Neuronal stem cell (in vitro differentiated cells): ENCODE results near the gene ECEL1.

ENCODE experiments used
- DNase-seq: peaks from one replicate; pipeline ENCODE4 v3.0.0-alpha.2; 2013; ENCODE audit warnings: low spot score
- H2AFZ ChIP-seq: one replicate; pipeline ENCODE4 v1.6.1; 2013; ENCODE audit warnings: mild to moderate bottlenecking, low read length, inconsistent platforms
- H2AK5ac ChIP-seq: 2 replicates; pipeline ENCODE4 v1.6.1; 2013; ENCODE audit warnings: low read depth, mild to moderate bottlenecking, inconsistent platforms, low read length, moderate library complexity, mixed read lengths
- H2BK120ac ChIP-seq: 2 replicates; pipeline ENCODE4 v1.6.1; 2013; ENCODE audit warnings: low read depth, mild to moderate bottlenecking, inconsistent platforms, low read length, moderate library complexity, mixed read lengths
- H2BK12ac ChIP-seq: one replicate; pipeline ENCODE4 v1.6.1; 2013; ENCODE audit warnings: low read length, inconsistent platforms
- H2BK15ac ChIP-seq: 2 replicates; pipeline ENCODE4 v1.6.1; 2013; ENCODE audit warnings: mild to moderate bottlenecking, low read length, inconsistent platforms, mixed read lengths
- H2BK5ac ChIP-seq: one replicate; pipeline ENCODE4 v1.6.1; 2013; ENCODE audit warnings: inconsistent platforms, mild to moderate bottlenecking, low read length, moderate library complexity
- H3K14ac ChIP-seq: one replicate; pipeline ENCODE4 v1.6.1; 2013; ENCODE audit warnings: low read length, inconsistent platforms
- H3K18ac ChIP-seq: 2 replicates; pipeline ENCODE4 v1.6.1; 2013; ENCODE audit warnings: low read length, inconsistent platforms
- H3K23ac ChIP-seq: 2 replicates; pipeline ENCODE4 v1.6.1; 2013; ENCODE audit warnings: low read depth, mild to moderate bottlenecking, mixed read lengths, low read length, inconsistent platforms; ENCODE audit not compliant: poor library complexity
- H3K27ac ChIP-seq: replicated peaks from 3 replicates; pipeline ENCODE4 v1.5.1; 2013; ENCODE audit warnings: low read length, inconsistent platforms
- H3K27me3 ChIP-seq, 3 experiments: 2 replicates each; pipeline ENCODE4 v1.6.1; 2013; ENCODE audit warnings: low read length in 3 of 3, mild to moderate bottlenecking in 2 of 3, inconsistent platforms in 1 of 3, low read depth in 1 of 3, mixed read lengths in 1 of 3, moderate library complexity in 1 of 3; ENCODE audit not compliant: control insufficient read depth in 3 of 3, insufficient read depth in 3 of 3
- H3K36me3 ChIP-seq, 2 donors: replicated peaks in 1 of 2; 2 replicates each; pipeline ENCODE4 v1.6.1; 2013; ENCODE audit warnings: low read length in 2 of 2; ENCODE audit not compliant: control insufficient read depth in 2 of 2, insufficient read depth in 2 of 2
- H3K4ac ChIP-seq: 2 replicates; pipeline ENCODE4 v1.6.1; 2013; ENCODE audit warnings: inconsistent platforms, mild to moderate bottlenecking, low read length, moderate library complexity
- H3K4me1 ChIP-seq, 2 donors: 1 replicate in 1 of 2; 2 replicates in 1 of 2; pipeline ENCODE4 v1.6.1; 2013; ENCODE audit warnings: low read length in 2 of 2, low read depth in 1 of 2; ENCODE audit not compliant: control insufficient read depth in 2 of 2, insufficient read depth in 1 of 2
- H3K4me2 ChIP-seq: one replicate; pipeline ENCODE4 v1.6.1; 2013; ENCODE audit warnings: mild to moderate bottlenecking, low read length, inconsistent platforms; ENCODE audit not compliant: insufficient read depth, poor library complexity, severe bottlenecking
- H3K4me3 ChIP-seq, 2 donors: 2 replicates each; pipeline ENCODE4 v1.5.1; 2013; ENCODE audit warnings: low read length in 2 of 2, mild to moderate bottlenecking in 2 of 2, inconsistent platforms in 1 of 2, moderate library complexity in 1 of 2
- H3K79me1 ChIP-seq: one replicate; pipeline ENCODE4 v1.6.1; 2013; ENCODE audit warnings: low read depth, mild to moderate bottlenecking, inconsistent platforms, low read length, moderate library complexity
- H3K9ac ChIP-seq: one replicate; pipeline ENCODE4 v1.6.1; 2013; ENCODE audit warnings: mild to moderate bottlenecking, low read depth, low read length, inconsistent platforms; ENCODE audit not compliant: poor library complexity
- H3K9me3 ChIP-seq, 2 donors: replicated peaks in 1 of 2; 2 replicates each; pipeline versions ENCODE3 to v1.6.1; 2013; ENCODE audit warnings: low read length in 2 of 2, mild to moderate bottlenecking in 2 of 2, inconsistent platforms in 1 of 2, low read depth in 1 of 2, mixed read lengths in 1 of 2, moderate library complexity in 1 of 2; ENCODE audit not compliant: control insufficient read depth in 2 of 2, insufficient read depth in 1 of 2
- H4K8ac ChIP-seq: one replicate; pipeline ENCODE4 v1.6.1; 2013; ENCODE audit warnings: low read depth, mild to moderate bottlenecking, inconsistent platforms, low read length, moderate library complexity
- H4K91ac ChIP-seq: one replicate; pipeline ENCODE4 v1.6.1; 2013; ENCODE audit warnings: low read length, low read depth, mild to moderate bottlenecking, inconsistent platforms; ENCODE audit not compliant: poor library complexity
- WGBS, 2 donors: extraction: QIAGEN DNeasy Blood & Tissue Kit; methylation state at CpG; one replicate each; pipeline ENCODE4 v1.1.7; 2013; ENCODE audit warnings: missing lambda C conversion rate in 2 of 2, mixed read lengths in 1 of 2; ENCODE audit not compliant: insufficient read length in 2 of 2, insufficient replicate concordance in 1 of 2; ENCODE audit errors: extremely low coverage in 2 of 2; 5-methylcytosine and 5-hydroxymethylcytosine counted together

The ECEL1 gene

GRCh38 chr2:232530626-232531260 lies 43.1 kb upstream of the ECEL1 start:
- Histone ChIP-seq H3K9ac (no peak overlapping the region), H3K79me1 (peaks cover 2% of the 10 kb centered on the region), H2AK5ac (peak overlapping the region; percentile 91), H3K4me3 (no peak overlapping the region), H3K9me3 (peaks cover 0 to 2% of the 10 kb centered on the region in 2 donors), H3K23ac (peak overlapping the region; percentile 0), H3K36me3 (no peaks in the 10 kb centered on the region), H3K27me3 (peaks cover 0 to 22% (median 0%) of the 10 kb centered on the region in 3 experiments), H2BK120ac (peak overlapping the region; percentile 64), H3K27ac (no peak overlapping the region), H2BK5ac (no peak overlapping the region), H3K4me2 (no peak overlapping the region), H3K4ac (no peak overlapping the region), H2AFZ (no peak overlapping the region), H3K14ac (no peak overlapping the region), H3K4me1 (peaks cover 0 to 6% of the 10 kb centered on the region in 2 donors), H2BK15ac (no peak overlapping the region), H2BK12ac (no peak overlapping the region), H4K91ac (no peak overlapping the region), H4K8ac (no peak overlapping the region), H3K18ac (peak overlapping the region; percentile 70)
- DNase-seq, result no peak
- no CpG with 5 or more reads among the region's 9 CpGs for WGBS, 2 donors

GRCh38 chr2:232529806-232530547 lies 42.3 kb upstream of the ECEL1 start:
- Histone ChIP-seq H3K4me2 (no peak overlapping the region), H2BK12ac (no peak overlapping the region), H3K18ac (no peak overlapping the region), H2AFZ (no peak overlapping the region), H3K27me3 (peaks cover 0 to 22% (median 0%) of the 10 kb centered on the region in 3 experiments), H3K79me1 (peaks cover 2% of the 10 kb centered on the region), H3K23ac (peak overlapping the region; percentile 0), H2BK120ac (peak overlapping the region; percentile 64), H3K4ac (no peak overlapping the region), H2AK5ac (peak overlapping the region; percentile 20), H3K9me3 (no peaks in the 10 kb centered on the region), H3K27ac (no peak overlapping the region), H3K14ac (no peak overlapping the region), H4K8ac (no peak overlapping the region), H3K4me1 (peaks cover 0 to 7% of the 10 kb centered on the region in 2 donors), H3K4me3 (no peak overlapping the region), H2BK15ac (peak overlapping the region; percentile 27), H4K91ac (no peak overlapping the region), H3K36me3 (no peaks in the 10 kb centered on the region), H2BK5ac (no peak overlapping the region), H3K9ac (no peak overlapping the region)
- no peak for DNase-seq
- WGBS, 2 donors, result no CpG with 5 or more reads among the region's 17 CpGs

GRCh38 chr2:232528746-232529460 lies 41.3 kb upstream of the ECEL1 start:
- H3K36me3 ChIP-seq, result no peaks in the 10 kb centered on the region
- H3K9ac ChIP-seq, result no peak overlapping the region
- no peak for DNase-seq
- WGBS, 2 donors, result no CpG with 5 or more reads among the region's 11 CpGs
- peak overlapping the region; percentile 73 for H2BK12ac ChIP-seq
- no peak overlapping the region for H3K27ac ChIP-seq
- H3K4me3 ChIP-seq, result no peak overlapping the region
- H3K18ac ChIP-seq, result peak overlapping the region; percentile 28
- peak overlapping the region; percentile 81 for H2AK5ac ChIP-seq
- H3K4ac ChIP-seq, result no peak overlapping the region
- no peak overlapping the region for H4K8ac ChIP-seq
- H3K4me2 ChIP-seq, result no peak overlapping the region
- H2BK120ac ChIP-seq, result peak overlapping the region; percentile 81
- H3K27me3 ChIP-seq, result peaks cover under 1 to 31% (median 3%) of the 10 kb centered on the region in 3 experiments
- H3K23ac ChIP-seq, result peak overlapping the region; percentile 43
- peak overlapping the region; percentile 82 for H3K14ac ChIP-seq
- peaks cover 2 to 8% of the 10 kb centered on the region in 2 donors for H3K4me1 ChIP-seq
- peak overlapping the region; percentile 92 for H4K91ac ChIP-seq
- no peak overlapping the region for H2BK5ac ChIP-seq
- H3K79me1 ChIP-seq, result peaks cover 2% of the 10 kb centered on the region
- peak overlapping the region; percentile 45 for H2BK15ac ChIP-seq
- H2AFZ ChIP-seq, result no peak overlapping the region
- H3K9me3 ChIP-seq, result no peaks in the 10 kb centered on the region
